Endodermal cell (in vitro differentiated cells): ENCODE data around the gene LILRB1. TPM values are rescaled to one million over a fixed set of nuclear protein-coding genes. Genes with fewer than 3 reads are reported as not detected.
"Not testable (repeated sequence)": the region's sequence is repeated elsewhere in the genome, so short reads cannot be mapped to it uniquely, and the experiment has no call there.

Experiments
- DNase-seq: peaks from one replicate; pipeline ENCODE4 v3.0.0-alpha.2; 2017
- H3K27ac ChIP-seq: 2 replicates; pipeline ENCODE4 v1.5.1; 2013; ENCODE audit warnings: mild to moderate bottlenecking, low read depth, low read length, moderate library complexity
- H3K27me3 ChIP-seq: 2 replicates; pipeline ENCODE4 v1.6.1; 2013; ENCODE audit warnings: mild to moderate bottlenecking, low read length, moderate library complexity; ENCODE audit not compliant: insufficient read depth, control insufficient read depth, poor library complexity, severe bottlenecking
- H3K36me3 ChIP-seq: 2 replicates; pipeline ENCODE4 v1.7.0; 2013; ENCODE audit warnings: mild to moderate bottlenecking, low read length, moderate library complexity; ENCODE audit not compliant: control insufficient read depth, insufficient read depth
- H3K4me1 ChIP-seq: one replicate; pipeline ENCODE4 v1.7.0; 2013; ENCODE audit warnings: low read length; ENCODE audit not compliant: control insufficient read depth, insufficient read depth
- H3K4me3 ChIP-seq: 2 replicates; pipeline ENCODE4 v1.5.1; 2013; ENCODE audit warnings: mild to moderate bottlenecking, low read length, moderate library complexity
- H3K9ac ChIP-seq: 2 replicates; pipeline ENCODE4 v1.6.1; 2013; ENCODE audit warnings: mild to moderate bottlenecking, low read length, moderate library complexity; ENCODE audit not compliant: poor library complexity, severe bottlenecking; ENCODE audit errors: extremely low read depth
- H3K9me3 ChIP-seq: 2 replicates; pipeline ENCODE4 v1.6.1; 2013; ENCODE audit warnings: mild to moderate bottlenecking, low read length, moderate library complexity; ENCODE audit not compliant: control insufficient read depth
- H3K27ac Mint-ChIP-seq: 2 replicates; pipeline ENCODE4 v1.8.0; 2020; ENCODE audit warnings: mixed read lengths
- H3K27me3 Mint-ChIP-seq: 2 replicates; pipeline ENCODE4 v1.8.0; 2021; ENCODE audit warnings: mild to moderate bottlenecking, mixed read lengths; ENCODE audit not compliant: insufficient read depth
- H3K36me3 Mint-ChIP-seq: 2 replicates; pipeline ENCODE4 v1.8.0; 2020; ENCODE audit warnings: low read depth, mixed read lengths
- H3K4me1 Mint-ChIP-seq: 2 replicates; pipeline ENCODE4 v1.8.0; 2020; ENCODE audit warnings: mixed read lengths
- H3K4me3 Mint-ChIP-seq: 2 replicates; pipeline ENCODE4 v1.8.0; 2020; ENCODE audit warnings: mild to moderate bottlenecking, moderate library complexity, mixed read lengths
- H3K9me3 Mint-ChIP-seq: 2 replicates; pipeline ENCODE4 v1.8.0; 2020; ENCODE audit warnings: mild to moderate bottlenecking, mixed read lengths
- WGBS, 2 experiments: methylation state at CpG; one replicate each; pipeline versions ENCODE4 v1.1.5 to v1.1.7; 2013; ENCODE audit warnings: missing lambda C conversion rate in 2 of 2, mixed read lengths in 1 of 2; ENCODE audit not compliant: insufficient coverage in 1 of 2, insufficient read length in 1 of 2; 5-methylcytosine and 5-hydroxymethylcytosine counted together
- total RNA-seq, 2 donors: library from RNA; stranded (reverse); fragmentation: NEBNext Ultra II Directional in 1 of 2; extraction: Animal tissue kit (Norgen Biotek cat#: 25700) in 1 of 2; gene quantifications; 2 replicates in 1 of 2; 3 replicates in 1 of 2; pipeline ENCODE4 v1.2.1, GENCODE V29; 2021
- TF ChIP-seq, protein P1 (sequence below): fragments of 200-600 bp; sonication (generic); conservative IDR thresholded peaks from 2 replicates; pipeline ENCODE4 v1.5.0; 2021; ENCODE audit warnings: antibody characterized with exemption, mild to moderate bottlenecking

The LILRB1 gene
- total RNA-seq, 2 donors from 2014 or later, result not detected

DNA sequence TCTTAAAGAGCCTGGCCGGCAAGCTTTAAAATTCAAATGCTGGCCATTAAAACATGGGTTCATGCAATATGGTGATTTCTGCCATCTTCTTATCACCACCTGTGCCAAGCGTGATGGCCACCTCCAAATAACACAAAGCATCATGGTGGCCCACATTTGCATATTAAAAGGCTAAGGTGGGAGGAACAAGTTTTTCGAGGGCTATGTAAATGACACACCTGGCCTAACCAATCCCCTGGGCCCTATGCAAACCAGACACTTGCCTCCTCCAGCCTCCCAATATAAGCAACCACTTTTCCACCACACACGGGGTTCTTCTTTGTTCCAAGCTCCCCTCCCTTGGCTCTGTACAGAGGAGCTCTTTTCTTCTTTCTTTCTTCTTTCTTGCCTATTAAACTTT is 46.9 kb downstream of the LILRB1 start:
- Histone ChIP-seq H3K9ac (no peak overlapping the region), H3K4me1 (no peaks in the 10 kb centered on the region), H3K27ac (no peak overlapping the region), H3K9me3 (peaks cover 61% of the 10 kb centered on the region), H3K4me3 (no peak overlapping the region), H3K36me3 (no peaks in the 10 kb centered on the region), H3K27me3 (no peaks in the 10 kb centered on the region)
- Mint-ChIP-seq H3K27me3 (no peaks in the 10 kb centered on the region), H3K27ac (no peak overlapping the region), H3K9me3 (peaks cover 55% of the 10 kb centered on the region), H3K4me1 (no peaks in the 10 kb centered on the region), H3K36me3 (no peaks in the 10 kb centered on the region), H3K4me3 (no peak overlapping the region)
- 76 to 91% methylated on average over 2 to 4 of the region's 4 CpGs for WGBS, 2 experiments
- no peak for DNase-seq
- TF ChIP-seq, protein P1, sequence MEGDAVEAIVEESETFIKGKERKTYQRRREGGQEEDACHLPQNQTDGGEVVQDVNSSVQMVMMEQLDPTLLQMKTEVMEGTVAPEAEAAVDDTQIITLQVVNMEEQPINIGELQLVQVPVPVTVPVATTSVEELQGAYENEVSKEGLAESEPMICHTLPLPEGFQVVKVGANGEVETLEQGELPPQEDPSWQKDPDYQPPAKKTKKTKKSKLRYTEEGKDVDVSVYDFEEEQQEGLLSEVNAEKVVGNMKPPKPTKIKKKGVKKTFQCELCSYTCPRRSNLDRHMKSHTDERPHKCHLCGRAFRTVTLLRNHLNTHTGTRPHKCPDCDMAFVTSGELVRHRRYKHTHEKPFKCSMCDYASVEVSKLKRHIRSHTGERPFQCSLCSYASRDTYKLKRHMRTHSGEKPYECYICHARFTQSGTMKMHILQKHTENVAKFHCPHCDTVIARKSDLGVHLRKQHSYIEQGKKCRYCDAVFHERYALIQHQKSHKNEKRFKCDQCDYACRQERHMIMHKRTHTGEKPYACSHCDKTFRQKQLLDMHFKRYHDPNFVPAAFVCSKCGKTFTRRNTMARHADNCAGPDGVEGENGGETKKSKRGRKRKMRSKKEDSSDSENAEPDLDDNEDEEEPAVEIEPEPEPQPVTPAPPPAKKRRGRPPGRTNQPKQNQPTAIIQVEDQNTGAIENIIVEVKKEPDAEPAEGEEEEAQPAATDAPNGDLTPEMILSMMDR, result no peak

DNA sequence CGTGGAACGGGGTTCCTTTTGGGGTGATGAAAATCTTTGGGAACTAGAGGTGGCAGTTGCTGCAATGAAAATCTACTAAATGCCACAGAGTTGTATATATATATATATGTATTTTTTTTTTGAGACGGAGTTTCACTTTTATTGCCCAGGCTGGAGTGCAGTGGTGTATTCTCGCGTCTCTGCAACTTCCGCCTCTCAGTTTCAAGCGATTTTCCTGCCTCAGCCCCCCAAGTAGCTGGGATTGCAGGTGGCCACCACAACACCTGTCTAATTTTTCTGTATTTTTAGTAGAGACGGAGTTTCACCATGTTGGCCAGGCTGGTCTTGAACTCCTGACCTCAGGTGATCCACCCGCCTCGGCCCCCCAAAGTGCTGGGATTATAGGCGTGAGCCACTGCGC is 51.3 kb downstream of the LILRB1 start:
- H3K4me1 ChIP-seq, H3K36me3 Mint-ChIP-seq, H3K27me3 ChIP-seq, H3K4me1 Mint-ChIP-seq, H3K4me3 ChIP-seq, H3K27ac Mint-ChIP-seq, H3K36me3 ChIP-seq, H3K4me3 Mint-ChIP-seq, H3K27ac ChIP-seq, DNase-seq, H3K9ac ChIP-seq, H3K27me3 Mint-ChIP-seq: not testable (repeated sequence)
- peaks cover 82% of the 10 kb centered on the region for H3K9me3 Mint-ChIP-seq
- 68 to 79% methylated on average over 6 to 10 of the region's 12 CpGs for WGBS, 2 experiments
- H3K9me3 ChIP-seq, result peaks cover 77% of the 10 kb centered on the region

DNA sequence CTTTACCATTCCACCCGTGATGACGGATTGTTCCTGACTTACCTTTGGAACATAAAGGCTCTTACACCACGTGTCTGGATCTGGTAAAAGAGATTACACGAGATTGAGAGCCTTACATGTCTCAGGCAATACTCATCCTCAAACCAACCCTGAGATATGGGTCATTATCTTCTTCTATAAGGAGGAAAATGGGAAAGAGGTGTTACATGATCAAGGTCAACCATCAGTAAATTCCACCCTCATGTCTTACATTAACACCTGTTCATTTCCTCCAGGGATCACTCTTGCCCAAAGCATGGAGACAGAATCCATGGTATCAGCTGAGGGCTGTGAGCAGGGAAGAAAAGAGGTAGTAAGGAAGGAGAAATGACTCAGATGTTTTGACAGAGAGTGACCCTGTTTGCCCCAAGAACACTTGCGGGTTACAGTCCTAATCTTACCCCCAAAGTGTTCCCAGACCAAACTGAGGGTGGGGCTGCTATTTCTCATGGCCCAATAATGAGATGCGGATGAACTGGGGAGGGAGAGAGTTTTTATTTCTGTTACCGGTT is 52.1 kb downstream of the LILRB1 start:
- no peak overlapping the region for H3K4me3 Mint-ChIP-seq
- Histone ChIP-seq H3K4me1 (no peaks in the 10 kb centered on the region), H3K4me3 (no peak overlapping the region), H3K27me3 (no peaks in the 10 kb centered on the region), H3K27ac (no peak overlapping the region), H3K9ac (no peak overlapping the region), H3K9me3 (peaks cover 75% of the 10 kb centered on the region), H3K36me3 (no peaks in the 10 kb centered on the region)
- no peak for DNase-seq
- TF ChIP-seq, protein P1, result no peak
- H3K27me3 Mint-ChIP-seq, result no peaks in the 10 kb centered on the region
- WGBS, 2 experiments, result 52 to 58% methylated on average over 3 to 6 of the region's 7 CpGs
- H3K36me3 Mint-ChIP-seq, result no peaks in the 10 kb centered on the region
- H3K4me1 Mint-ChIP-seq, result no peaks in the 10 kb centered on the region
- peaks cover 83% of the 10 kb centered on the region for H3K9me3 Mint-ChIP-seq
- H3K27ac Mint-ChIP-seq, result no peak overlapping the region

DNA sequence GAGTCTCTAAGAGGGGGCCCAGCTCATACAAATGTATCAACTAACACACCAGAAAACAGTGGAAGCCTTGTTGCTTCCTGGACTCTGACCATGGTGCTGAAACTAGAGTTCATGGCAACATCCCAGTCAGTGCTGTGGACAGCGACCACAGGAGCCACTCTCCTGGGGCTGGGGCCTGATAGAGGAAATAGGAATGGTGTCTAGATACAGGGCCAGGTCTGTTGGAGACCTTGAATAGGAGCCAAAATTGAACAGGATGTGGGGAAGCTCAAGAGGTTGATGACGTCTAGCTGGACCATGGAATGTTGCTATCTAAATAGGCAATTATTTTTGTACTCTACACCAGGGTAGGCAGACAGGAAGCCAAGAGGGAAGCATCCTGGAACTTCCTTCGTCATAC is 54.2 kb downstream of the LILRB1 start:
- Mint-ChIP-seq H3K36me3 (no peaks in the 10 kb centered on the region), H3K4me1 (no peaks in the 10 kb centered on the region), H3K27ac (no peak overlapping the region), H3K9me3 (peaks cover 84% of the 10 kb centered on the region), H3K27me3 (no peaks in the 10 kb centered on the region), H3K4me3 (no peak overlapping the region)
- peak; percentile 65 for DNase-seq
- Histone ChIP-seq H3K4me3 (no peak overlapping the region), H3K9ac (no peak overlapping the region), H3K4me1 (no peaks in the 10 kb centered on the region), H3K36me3 (no peaks in the 10 kb centered on the region), H3K9me3 (peaks cover 74% of the 10 kb centered on the region), H3K27me3 (no peaks in the 10 kb centered on the region), H3K27ac (no peak overlapping the region)
- WGBS, 2 experiments, result 43 to 53% methylated on average over 2 to 3 of the region's 3 CpGs
- TF ChIP-seq, protein P1, result no peak
